ENCODE results near the gene MITF.

DNA sequence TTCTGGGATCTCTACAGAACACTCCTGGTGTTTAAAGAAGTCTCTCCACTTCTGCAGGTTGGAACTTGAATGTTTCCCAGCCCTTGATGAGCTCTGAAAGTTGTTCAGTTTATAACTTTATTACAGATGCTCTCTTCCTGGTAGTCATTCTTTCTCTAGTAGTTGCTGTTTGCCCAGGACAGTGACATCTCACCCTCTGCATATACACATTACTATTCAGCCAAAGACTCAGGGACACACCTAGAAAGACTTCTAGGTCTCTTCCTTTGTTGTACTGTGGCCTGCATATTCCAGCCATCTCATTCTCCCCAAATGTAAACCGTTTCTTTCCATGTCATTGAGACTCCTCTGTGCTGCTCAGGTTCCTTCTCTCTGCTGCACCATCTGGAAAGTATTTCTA lies 76.7 kb downstream of the MITF start:
- no peak for TF ChIP-seq POLR2A (IDR thresholded peaks at IDR 0.05)
- TF ChIP-seq, protein P1, sequence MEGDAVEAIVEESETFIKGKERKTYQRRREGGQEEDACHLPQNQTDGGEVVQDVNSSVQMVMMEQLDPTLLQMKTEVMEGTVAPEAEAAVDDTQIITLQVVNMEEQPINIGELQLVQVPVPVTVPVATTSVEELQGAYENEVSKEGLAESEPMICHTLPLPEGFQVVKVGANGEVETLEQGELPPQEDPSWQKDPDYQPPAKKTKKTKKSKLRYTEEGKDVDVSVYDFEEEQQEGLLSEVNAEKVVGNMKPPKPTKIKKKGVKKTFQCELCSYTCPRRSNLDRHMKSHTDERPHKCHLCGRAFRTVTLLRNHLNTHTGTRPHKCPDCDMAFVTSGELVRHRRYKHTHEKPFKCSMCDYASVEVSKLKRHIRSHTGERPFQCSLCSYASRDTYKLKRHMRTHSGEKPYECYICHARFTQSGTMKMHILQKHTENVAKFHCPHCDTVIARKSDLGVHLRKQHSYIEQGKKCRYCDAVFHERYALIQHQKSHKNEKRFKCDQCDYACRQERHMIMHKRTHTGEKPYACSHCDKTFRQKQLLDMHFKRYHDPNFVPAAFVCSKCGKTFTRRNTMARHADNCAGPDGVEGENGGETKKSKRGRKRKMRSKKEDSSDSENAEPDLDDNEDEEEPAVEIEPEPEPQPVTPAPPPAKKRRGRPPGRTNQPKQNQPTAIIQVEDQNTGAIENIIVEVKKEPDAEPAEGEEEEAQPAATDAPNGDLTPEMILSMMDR (IDR thresholded peaks at IDR 0.05): no peak
